Nephron (organoid): ENCODE measurements around the gene EPB41L3.

ENCODE experiments used
- H3K27ac Mint-ChIP-seq, 3 experiments: 2 replicates each; pipeline ENCODE4 v1.8.0; 2020; ENCODE audit warnings: mixed read lengths in 3 of 3, mild to moderate bottlenecking in 2 of 3, moderate library complexity in 1 of 3
- H3K27me3 Mint-ChIP-seq: 2 replicates; pipeline ENCODE4 v1.8.0; 2021; ENCODE audit warnings: low read depth, mild to moderate bottlenecking, moderate library complexity, mixed read lengths
- H3K36me3 Mint-ChIP-seq: 2 replicates; pipeline ENCODE4 v1.8.0; 2020; ENCODE audit warnings: low read depth, mixed read lengths
- H3K4me1 Mint-ChIP-seq: 2 replicates; pipeline ENCODE4 v1.8.0; 2020; ENCODE audit warnings: mixed read lengths
- H3K4me3 Mint-ChIP-seq, 3 experiments: 2 replicates each; pipeline ENCODE4 v1.8.0; 2020; ENCODE audit warnings: mild to moderate bottlenecking in 3 of 3, mixed read lengths in 3 of 3, moderate library complexity in 2 of 3
- H3K9me3 Mint-ChIP-seq: 2 replicates; pipeline ENCODE4 v1.8.0; 2020; ENCODE audit warnings: mixed read lengths
- CTCF ChIP-seq, 3 experiments: fragments of 200-600 bp; sonication (generic); IDR thresholded peaks; one replicate each; pipeline ENCODE4 v1.5.0; 2021; ENCODE audit warnings: antibody characterized with exemption in 3 of 3; ENCODE audit not compliant: unreplicated experiment in 3 of 3

Gene EPB41L3

GRCh38 chr18:5365443-5365842, 178.4 kb downstream of the EPB41L3 start:
- H3K9me3 Mint-ChIP-seq, result no peaks in the 10 kb centered on the region
- H3K27ac Mint-ChIP-seq, result no peak overlapping the region
- no peaks in the 10 kb centered on the region for H3K4me1 Mint-ChIP-seq
- no peak for TF ChIP-seq CTCF (IDR thresholded peaks at IDR 0.05; ENCODE audit: unreplicated experiment in 3 of 3)
- H3K4me3 Mint-ChIP-seq, result no peak overlapping the region
- H3K27me3 Mint-ChIP-seq, result no peaks in the 10 kb centered on the region
- no peaks in the 10 kb centered on the region for H3K36me3 Mint-ChIP-seq

GRCh38 chr18:5350636-5351035, 193.2 kb downstream of the EPB41L3 start:
- no peak overlapping the region for H3K4me3 Mint-ChIP-seq
- H3K4me1 Mint-ChIP-seq, result no peaks in the 10 kb centered on the region
- H3K27me3 Mint-ChIP-seq, result no peaks in the 10 kb centered on the region
- H3K36me3 Mint-ChIP-seq, result no peaks in the 10 kb centered on the region
- peaks cover 7% of the 10 kb centered on the region for H3K9me3 Mint-ChIP-seq
- TF ChIP-seq CTCF (IDR thresholded peaks at IDR 0.05; ENCODE audit: unreplicated experiment in 3 of 3), result no peak
- H3K27ac Mint-ChIP-seq, result no peak overlapping the region
